BE2C (cell line): Measurements from ENCODE around the gene MTFR1L.
"Not testable (repeated sequence)": the region's sequence is repeated elsewhere in the genome, so short reads cannot be mapped to it uniquely, and the experiment has no call there.

Experiments used
- DNase-seq: peaks from one replicate; pipeline ENCODE4 v3.0.0-alpha.2; 2020
- H3K27me3 ChIP-seq: fragments of 250-450 bp; sonication (Bioruptor Pico); 2 replicates; pipeline ENCODE4 v1.5.1; 2020; ENCODE audit warnings: mild to moderate bottlenecking
- H3K36me3 ChIP-seq: fragments of 250-450 bp; sonication (Bioruptor Pico); 2 replicates; pipeline ENCODE4 v1.5.1; 2020; ENCODE audit warnings: mild to moderate bottlenecking
- H3K4me1 ChIP-seq: fragments of 250-450 bp; sonication (Bioruptor Pico); 2 replicates; pipeline ENCODE4 v1.5.1; 2020
- H3K4me3 ChIP-seq: 2 replicates; pipeline ENCODE4 v1.5.1; 2011; ENCODE audit warnings: low read depth, low read length
- H3K9me3 ChIP-seq: fragments of 250-450 bp; sonication (Bioruptor Pico); 2 replicates; pipeline ENCODE4 v1.5.1; 2020
- TF ChIP-seq, protein P1 (sequence below): IDR thresholded peaks from 2 replicates; pipeline ENCODE4 v1.5.1; 2012; ENCODE audit warnings: mild to moderate bottlenecking, low read depth, low read length

MTFR1L gene

DNA sequence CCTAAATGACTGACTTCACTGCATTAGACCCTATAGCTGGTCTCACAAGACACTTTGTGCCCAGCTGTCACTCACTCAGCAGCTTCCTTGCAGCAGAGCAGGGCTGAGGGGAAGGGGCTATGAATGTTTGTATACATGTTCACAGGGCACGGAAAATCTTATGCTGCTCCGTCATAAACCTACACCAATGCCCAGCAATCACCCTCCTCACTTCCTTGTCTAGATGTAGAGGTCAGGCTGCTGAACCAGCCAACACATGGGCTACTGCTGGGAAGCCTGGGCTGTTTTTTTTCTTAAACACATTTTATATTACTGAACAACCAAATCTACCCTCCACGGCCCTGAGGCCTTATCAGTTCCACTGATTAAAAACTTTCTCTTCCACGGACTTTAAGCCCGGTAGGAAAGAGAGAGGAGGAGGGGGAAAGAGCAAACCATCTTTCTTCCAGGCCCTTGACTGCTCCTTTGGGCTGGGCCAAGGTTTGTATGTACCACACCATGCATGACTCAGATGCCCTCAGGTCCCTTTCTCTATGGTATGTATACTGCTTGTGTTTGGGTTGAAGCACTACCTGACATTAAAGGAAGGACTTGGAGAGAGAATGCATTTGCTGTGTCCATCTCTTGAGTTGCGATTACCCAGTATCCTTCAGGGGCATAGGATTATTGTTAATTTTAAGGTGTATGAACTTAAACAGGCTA, 12.7 kb downstream of the MTFR1L start:
- Histone ChIP-seq H3K4me1 (no peaks in the 10 kb centered on the region), H3K36me3 (peaks cover 17% of the 10 kb centered on the region), H3K27me3 (no peaks in the 10 kb centered on the region), H3K9me3 (no peaks in the 10 kb centered on the region), H3K4me3 (no peak overlapping the region)
- no peak for DNase-seq
- TF ChIP-seq, protein P1, sequence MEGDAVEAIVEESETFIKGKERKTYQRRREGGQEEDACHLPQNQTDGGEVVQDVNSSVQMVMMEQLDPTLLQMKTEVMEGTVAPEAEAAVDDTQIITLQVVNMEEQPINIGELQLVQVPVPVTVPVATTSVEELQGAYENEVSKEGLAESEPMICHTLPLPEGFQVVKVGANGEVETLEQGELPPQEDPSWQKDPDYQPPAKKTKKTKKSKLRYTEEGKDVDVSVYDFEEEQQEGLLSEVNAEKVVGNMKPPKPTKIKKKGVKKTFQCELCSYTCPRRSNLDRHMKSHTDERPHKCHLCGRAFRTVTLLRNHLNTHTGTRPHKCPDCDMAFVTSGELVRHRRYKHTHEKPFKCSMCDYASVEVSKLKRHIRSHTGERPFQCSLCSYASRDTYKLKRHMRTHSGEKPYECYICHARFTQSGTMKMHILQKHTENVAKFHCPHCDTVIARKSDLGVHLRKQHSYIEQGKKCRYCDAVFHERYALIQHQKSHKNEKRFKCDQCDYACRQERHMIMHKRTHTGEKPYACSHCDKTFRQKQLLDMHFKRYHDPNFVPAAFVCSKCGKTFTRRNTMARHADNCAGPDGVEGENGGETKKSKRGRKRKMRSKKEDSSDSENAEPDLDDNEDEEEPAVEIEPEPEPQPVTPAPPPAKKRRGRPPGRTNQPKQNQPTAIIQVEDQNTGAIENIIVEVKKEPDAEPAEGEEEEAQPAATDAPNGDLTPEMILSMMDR = no peak

DNA sequence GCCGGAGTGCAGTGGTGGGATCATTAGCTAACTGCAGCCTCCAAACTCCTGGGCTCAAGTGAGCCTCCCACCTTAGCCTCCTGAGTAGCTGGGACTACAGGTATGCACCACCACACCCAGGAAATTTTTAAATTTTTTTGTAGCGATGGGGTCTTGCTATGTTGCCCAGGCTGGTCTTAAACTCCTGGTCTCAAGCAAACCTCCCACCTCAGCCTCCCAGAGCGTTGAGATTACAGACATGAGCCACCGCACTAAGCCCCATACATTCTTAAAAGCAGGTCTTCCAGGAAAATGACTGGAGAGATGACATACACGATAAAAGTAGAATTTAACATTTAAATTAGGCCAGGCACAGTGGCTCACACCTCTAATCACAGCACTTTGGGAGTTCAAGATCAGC, 13.4 kb downstream of the MTFR1L start:
- Histone ChIP-seq H3K36me3 (peaks cover 15% of the 10 kb centered on the region), H3K4me1 (no peaks in the 10 kb centered on the region), H3K4me3 (no peak overlapping the region), H3K9me3 (no peaks in the 10 kb centered on the region), H3K27me3 (no peaks in the 10 kb centered on the region)
- no peak for DNase-seq
- TF ChIP-seq, protein P1 = no peak

DNA sequence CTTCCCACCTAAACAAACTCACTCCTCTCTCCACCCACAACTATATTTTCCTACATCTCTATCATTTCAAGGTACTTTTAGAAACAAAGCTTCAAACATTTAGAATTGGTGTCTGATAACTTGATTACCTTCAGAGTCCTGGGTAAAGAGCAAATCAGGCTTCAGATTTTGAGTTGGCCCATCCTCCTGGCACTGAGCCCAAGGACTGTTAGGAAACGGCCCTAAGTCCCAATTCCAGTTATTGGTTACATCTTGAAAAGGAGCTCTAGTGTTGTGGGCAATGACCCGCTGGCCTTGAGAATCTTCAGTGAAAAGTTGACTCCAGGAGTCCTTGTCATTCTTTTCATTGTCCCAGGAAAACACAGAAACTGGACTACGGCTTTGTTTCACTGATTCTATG, 15.1 kb downstream of the MTFR1L start:
- no peaks in the 10 kb centered on the region for H3K27me3 ChIP-seq
- no peaks in the 10 kb centered on the region for H3K4me1 ChIP-seq
- TF ChIP-seq, protein P1 = no peak
- no peak for DNase-seq
- no peak overlapping the region for H3K4me3 ChIP-seq
- H3K9me3 ChIP-seq = no peaks in the 10 kb centered on the region
- peaks cover 11% of the 10 kb centered on the region for H3K36me3 ChIP-seq

DNA sequence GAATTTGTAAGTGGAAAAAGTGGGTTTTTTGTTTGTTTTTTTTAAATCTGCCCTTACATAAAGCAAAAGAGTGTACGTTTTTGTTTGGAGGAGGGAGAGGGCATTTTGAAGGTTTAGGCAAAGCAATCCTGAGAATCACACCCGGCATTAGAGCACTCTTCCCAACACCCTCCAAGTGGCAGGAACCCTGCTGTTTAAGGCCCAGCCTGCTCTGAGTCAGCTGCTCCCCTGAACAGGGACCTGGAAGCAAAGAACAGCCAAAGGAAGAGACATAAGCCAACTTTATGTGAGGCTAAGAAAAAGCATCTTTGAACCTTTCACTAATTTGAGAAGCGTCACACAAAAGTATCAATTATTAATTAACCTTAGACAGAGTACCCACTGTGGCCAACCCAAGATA, 16.9 kb downstream of the MTFR1L start:
- Histone ChIP-seq H3K9me3 (no peaks in the 10 kb centered on the region), H3K4me3 (no peak overlapping the region), H3K36me3 (peaks cover 7% of the 10 kb centered on the region; the same call in 1 of the 2 replicates), H3K27me3 (no peaks in the 10 kb centered on the region), H3K4me1 (no peaks in the 10 kb centered on the region)
- TF ChIP-seq, protein P1 = no peak
- DNase-seq = no peak

DNA sequence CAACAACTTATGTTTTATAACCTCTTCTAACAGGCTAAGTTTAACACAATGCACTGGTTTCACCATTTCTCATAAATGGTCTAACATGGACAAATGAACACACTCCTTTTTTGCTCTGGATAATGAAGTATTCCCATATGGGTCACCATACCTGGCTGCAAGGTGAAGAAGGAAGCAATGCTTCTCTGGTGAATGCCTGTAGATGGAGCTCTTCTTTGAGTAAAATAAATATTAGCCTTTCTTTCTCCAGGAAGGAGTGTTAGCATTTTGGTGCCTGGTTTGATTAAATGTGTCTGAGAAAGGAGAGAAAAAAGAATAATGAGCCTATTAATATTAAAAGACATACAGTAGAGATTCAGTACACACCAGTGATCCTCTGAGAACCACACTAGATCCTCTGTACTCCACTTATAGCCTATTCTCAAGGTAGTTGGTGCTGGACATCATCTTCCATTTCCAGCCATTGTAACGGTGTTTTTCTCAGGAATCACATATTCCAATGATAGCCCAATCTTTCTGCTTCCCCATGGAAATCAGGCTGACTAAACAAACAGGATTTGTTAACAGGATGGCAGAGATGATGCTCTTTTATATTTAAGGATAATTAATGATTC, 17.6 kb downstream of the MTFR1L start:
- Histone ChIP-seq H3K9me3 (no peaks in the 10 kb centered on the region), H3K27me3 (no peaks in the 10 kb centered on the region), H3K4me1 (no peaks in the 10 kb centered on the region), H3K4me3 (no peak overlapping the region), H3K36me3 (peaks cover 3% of the 10 kb centered on the region; the same call in 1 of the 2 replicates)
- DNase-seq = no peak
- TF ChIP-seq, protein P1 = peak; percentile 34

DNA sequence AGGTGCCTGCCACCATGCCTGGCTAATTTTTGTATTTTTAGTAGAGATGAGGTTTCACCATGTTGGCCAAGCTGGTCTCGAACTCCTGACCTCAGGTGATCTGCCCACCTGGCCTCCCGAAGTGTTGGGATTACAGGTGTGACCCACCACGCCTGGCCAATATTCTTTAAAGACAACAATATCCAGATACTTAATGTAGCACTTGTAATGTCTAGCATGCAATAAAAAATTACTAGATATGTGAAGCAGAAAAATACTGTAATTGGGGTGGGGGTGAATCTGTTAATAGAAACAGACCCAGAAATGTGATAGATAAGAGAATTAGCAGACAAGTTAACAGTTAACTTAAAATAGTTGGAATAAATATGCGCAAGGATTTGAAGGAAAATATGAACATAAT, 20.1 kb downstream of the MTFR1L start:
- not testable (repeated sequence) for H3K36me3 ChIP-seq, DNase-seq, H3K4me3 ChIP-seq, H3K4me1 ChIP-seq, H3K9me3 ChIP-seq, H3K27me3 ChIP-seq
